DND-41 (cell line): ENCODE results near the gene MCM5.

ENCODE experiments used
- CTCF ChIP-seq: IDR thresholded peaks from 2 replicates; pipeline ENCODE4 v1.5.1; 2012; ENCODE audit warnings: borderline replicate concordance, low read length, moderate library complexity, mild to moderate bottlenecking; ENCODE audit not compliant: poor library complexity, severe bottlenecking; ENCODE audit errors: extremely low read depth
- EZH2 ChIP-seq: IDR thresholded peaks from 3 replicates; pipeline ENCODE4 v1.6.1; 2012; ENCODE audit warnings: borderline replicate concordance, low read depth, mild to moderate bottlenecking, moderate library complexity, low read length, inconsistent platforms; ENCODE audit not compliant: severe bottlenecking

GRCh38 chr22:35375526-35375925, 24.4 kb upstream of the MCM5 start:
- no peak for TF ChIP-seq CTCF
- no peak for TF ChIP-seq EZH2
